ENCODE data around the gene ARL17A.
"Not testable (repeated sequence)": the region's sequence is repeated elsewhere in the genome, so short reads cannot be mapped to it uniquely, and the experiment has no call there.

The ARL17A gene

DNA sequence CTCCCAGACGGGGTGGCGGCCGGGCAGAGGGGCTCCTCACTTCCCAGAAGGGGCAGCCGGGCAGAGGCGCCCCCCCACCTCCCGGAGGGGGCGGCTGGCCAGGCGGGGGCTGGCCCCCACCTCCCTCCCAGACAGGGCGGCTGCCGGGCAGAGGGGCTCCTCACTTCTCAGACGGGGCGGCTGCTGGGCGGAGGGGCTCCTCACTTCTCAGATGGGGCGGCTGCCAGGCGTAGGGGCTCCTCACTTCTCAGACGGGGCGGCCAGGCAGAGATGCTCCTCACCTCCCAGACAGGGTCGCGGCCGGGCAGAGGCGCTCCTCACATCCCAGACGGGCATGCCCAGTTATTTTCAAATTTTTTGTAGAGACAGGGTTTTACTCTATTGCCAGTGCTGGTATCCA, 44.8 kb downstream of the ARL17A start:
- not testable (repeated sequence) for DNase-seq

GRCh38 chr17:46512168-46512567, 67.3 kb downstream of the ARL17A start, which contains the start of gene LRRC37A2:
TSS of gene LRRC37A2 (plus strand) at chr17:46512468. CDS start at chr17:46512713, 245 bp downstream.
- not testable (repeated sequence) for DNase-seq

GRCh38 chr17:46505896-46506295, 73.6 kb downstream of the ARL17A start:
- not testable (repeated sequence) for DNase-seq

GRCh38 chr17:46499437-46500139, 79.9 kb downstream of the ARL17A start:
- not testable (repeated sequence) for DNase-seq

- DNase-seq: not testable (repeated sequence)
Measured at GRCh38 chr17:46492021-46492420, 87.5 kb downstream of the ARL17A start.

DNA sequence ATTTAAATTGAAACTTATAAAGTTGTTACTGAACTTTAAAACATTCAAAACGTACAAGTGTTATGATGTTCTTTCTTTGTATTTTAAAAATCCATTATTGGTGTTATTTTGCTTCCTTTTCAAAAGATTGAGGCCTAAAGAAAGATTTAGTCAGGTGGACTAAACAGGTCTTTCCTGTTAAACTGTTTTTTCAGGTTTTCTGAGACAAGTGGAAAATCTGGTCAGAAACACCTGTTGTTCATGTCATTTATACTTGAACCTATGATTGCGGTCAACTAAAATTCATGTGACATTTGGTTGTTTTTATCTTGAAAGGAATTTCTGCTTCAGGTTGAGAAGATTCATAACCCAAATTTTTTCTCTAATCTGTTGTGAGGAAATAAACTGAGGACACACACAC, 98.2 kb downstream of the ARL17A start:
- not testable (repeated sequence) for DNase-seq

DNA sequence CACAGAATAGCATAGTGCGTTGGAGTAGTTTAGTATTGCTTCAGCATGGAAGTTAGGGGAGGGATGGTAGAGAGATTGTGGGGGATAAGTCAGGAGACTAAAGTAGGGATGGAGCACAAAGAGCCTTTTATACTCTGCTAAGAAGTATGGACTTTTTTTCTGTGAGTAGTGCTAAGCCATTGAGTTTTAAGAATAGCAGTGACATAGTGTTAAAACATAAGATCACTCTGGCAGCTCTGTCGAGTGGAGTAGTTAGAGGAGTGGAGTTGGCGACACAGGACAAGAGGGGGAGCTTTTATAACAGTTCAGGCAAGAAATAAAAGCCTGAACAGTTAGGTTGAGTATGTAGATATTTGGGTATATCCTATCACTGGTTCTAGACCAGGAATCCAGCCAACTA, 100.7 kb downstream of the ARL17A start:
- DNase-seq: not testable (repeated sequence)

DNA sequence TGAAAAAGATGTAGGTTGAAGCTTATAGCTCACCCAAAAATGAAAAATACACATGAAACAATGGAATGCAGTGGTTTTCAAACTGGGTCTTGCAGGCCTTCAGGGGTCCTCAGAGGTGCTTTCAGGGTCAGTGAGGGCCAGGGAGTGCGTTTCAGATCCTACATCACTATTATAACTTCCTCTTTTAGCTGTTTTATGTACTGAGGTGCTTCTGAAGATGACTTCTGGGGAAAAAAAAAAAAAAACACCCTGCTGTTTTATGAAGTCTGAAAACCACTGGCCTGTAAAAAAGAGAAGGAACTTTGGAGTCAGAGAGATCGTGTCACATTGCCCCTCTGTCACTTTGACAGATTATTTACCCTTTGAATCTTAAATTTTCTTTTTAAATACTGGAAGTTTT, 103.9 kb downstream of the ARL17A start:
- not testable (repeated sequence) for DNase-seq

- DNase-seq: not testable (repeated sequence)
Measured at GRCh38 chr17:46474489-46474888, 105.0 kb downstream of the ARL17A start.

- DNase-seq: not testable (repeated sequence)
Measured at GRCh38 chr17:46467618-46468017, 111.9 kb downstream of the ARL17A start.

Measured in midbrain (tissue), 1 donor.